Activated CD4-positive, alpha-beta T cell treated with anti-CD3 and anti-CD28 coated beads for 4 hours (primary cell): ENCODE results near the gene CDR2L.
A peak's percentile ranks its signal among the peaks of the same experiment; 100 is the strongest.
"Not testable (repeated sequence)": the region's sequence is repeated elsewhere in the genome, so short reads cannot be mapped to it uniquely, and the experiment has no call there.

ENCODE experiments used
- DNase-seq, 2 donors: peaks; one replicate each; pipeline ENCODE4 v3.0.0-alpha.2; 2020

The CDR2L gene

DNA sequence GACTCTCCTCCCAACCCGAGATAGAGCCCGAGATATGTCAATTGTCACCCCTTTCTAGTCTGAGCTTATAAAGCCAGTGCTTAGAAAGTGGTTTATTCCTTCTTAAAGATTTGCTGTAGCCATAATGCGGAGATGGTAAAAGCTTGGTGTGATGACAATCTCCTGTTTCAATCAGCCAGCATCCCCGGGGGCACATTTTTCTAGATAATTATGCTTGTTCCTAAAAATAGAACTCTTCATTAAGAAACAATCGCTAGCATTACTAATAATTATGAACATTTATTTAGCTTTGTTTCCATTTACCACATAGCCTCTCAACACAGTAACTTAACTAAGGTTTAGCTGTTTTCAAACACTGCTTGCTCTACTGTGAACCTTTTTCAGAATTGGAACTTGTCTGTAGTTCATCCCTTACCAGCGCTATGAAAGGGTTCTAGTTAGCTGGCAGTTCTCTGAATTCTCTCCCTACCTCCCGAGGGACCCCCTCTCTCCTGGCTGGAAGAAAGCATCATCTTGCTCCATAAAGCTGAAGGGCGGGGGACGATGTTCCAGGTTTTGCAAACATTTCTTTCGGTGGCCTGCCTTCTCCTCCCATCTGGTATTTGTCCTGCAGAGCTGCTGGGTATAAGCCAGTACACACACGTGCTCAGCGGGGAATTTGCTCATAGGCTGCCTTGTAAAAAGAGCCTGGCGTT is 24.1 kb downstream of the CDR2L start:
- no peak for DNase-seq

DNA sequence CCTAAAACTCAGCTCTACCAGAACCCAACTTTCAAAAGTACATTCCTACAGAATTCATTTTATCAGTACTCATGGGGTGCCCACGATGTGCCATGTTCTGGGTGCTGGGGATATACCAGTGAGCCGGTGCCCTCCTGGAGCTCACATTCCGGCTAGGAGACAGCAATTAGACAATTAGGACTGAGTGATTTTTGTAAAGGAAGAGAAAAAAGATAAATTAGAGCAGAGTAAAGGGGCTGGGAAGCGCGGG is 24.6 kb downstream of the CDR2L start:
- DNase-seq, result no peak

DNA sequence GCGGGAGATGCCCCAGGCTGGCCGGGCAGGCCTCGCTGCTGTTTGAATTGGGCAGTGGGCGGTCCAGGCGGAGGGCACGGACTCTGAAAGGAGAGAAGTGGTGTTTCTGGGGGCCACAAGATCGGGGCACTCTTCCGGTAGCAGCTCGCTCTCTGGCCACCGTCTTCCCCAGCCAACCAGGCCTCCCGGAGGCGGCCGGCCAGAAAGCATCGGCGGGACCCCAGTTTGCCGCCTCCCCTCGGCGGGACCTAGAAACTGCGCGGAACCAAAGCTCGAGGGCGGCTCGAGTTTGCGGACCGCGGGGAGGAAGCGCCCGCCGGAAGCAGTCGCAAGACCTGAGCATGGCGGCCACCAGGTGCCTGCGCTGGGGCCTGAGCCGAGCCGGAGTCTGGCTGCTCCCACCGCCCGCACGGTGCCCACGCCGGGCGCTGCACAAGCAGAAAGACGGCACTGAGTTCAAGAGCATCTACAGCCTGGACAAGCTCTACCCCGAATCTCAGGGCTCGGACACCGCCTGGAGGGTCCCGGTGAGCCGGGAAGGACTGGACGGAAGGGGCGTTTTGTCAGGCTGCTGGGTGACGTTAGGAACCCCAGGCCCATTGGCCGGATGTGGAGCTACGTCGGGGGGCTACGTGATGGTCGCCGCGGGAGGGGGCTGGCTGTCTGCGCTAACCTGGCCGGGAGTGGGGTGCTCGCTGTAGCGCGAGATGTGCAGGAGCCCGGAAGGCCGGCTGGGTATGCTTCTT is 25.1 kb downstream of the CDR2L start, which contains the start of gene MRPL58:
Gene MRPL58, plus strand, starts transcription at position 325 of the 746 bp plus-strand sequence. Its CDS starts 17 bp downstream, at position 342.
- DNase-seq, result peak; percentile 74 to 75

DNA sequence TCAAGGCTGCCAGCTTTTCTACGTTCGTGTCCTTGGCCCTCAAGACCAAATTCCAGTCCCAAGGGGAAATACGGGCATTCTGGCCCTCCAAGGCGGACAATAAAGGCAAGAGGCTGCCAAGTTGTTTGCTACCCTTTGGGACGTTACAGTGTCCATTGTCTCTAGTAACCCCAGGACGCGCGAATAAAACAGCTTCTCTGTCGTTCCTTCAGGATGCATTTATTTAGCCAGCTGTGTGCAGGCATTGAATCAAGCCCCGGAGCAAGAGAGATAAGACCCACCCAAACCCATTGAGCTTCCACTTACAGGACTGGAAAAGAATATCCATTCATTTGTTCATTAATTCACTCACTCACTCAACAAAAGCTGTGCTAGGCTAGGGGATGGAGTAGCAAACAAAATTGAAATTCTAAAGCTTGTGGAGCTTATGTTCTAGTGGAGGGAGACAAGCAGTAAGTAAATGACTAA is 25.7 kb downstream of the CDR2L start:
- DNase-seq, result no peak

DNA sequence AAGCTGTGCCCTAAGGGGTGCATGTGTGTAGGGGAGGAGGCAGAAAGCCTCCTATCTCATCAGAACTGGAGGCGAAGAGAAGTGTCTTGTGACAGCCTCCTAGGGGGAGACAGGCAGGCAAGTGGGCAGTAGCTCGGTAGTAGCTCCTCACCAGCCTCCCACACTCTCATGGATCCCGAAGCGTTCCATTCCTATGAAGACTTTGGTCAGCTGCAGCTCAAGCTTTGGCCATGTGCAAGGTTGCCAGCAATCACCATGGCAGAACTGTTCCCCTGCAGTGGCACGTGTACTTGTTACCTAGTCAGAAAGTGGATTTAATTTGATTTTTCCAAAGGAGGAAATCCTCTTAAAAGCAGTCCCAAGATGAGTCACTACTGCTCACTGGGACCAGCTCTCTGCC is 31.7 kb downstream of the CDR2L start:
- no peak for DNase-seq

DNA sequence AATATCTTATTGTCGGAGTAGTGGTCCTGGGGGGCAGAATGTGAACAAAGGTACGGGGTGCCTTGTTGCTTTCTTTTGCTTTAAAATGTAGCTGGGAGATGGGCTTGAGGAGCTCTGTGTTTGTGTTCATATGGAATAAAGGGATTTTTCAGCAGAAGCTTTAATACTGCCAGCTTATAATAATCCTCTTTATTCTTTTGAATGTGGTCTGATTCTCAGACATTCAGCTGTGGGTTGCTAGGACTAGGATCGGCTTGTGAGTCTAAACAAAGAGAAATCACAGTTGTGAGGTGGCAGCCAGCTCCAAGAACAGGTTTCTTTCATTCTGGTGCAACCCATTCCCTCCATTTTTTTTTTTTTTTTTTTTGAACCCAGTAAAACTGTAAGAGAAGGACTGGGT is 32.3 kb downstream of the CDR2L start:
- no peak for DNase-seq

DNA sequence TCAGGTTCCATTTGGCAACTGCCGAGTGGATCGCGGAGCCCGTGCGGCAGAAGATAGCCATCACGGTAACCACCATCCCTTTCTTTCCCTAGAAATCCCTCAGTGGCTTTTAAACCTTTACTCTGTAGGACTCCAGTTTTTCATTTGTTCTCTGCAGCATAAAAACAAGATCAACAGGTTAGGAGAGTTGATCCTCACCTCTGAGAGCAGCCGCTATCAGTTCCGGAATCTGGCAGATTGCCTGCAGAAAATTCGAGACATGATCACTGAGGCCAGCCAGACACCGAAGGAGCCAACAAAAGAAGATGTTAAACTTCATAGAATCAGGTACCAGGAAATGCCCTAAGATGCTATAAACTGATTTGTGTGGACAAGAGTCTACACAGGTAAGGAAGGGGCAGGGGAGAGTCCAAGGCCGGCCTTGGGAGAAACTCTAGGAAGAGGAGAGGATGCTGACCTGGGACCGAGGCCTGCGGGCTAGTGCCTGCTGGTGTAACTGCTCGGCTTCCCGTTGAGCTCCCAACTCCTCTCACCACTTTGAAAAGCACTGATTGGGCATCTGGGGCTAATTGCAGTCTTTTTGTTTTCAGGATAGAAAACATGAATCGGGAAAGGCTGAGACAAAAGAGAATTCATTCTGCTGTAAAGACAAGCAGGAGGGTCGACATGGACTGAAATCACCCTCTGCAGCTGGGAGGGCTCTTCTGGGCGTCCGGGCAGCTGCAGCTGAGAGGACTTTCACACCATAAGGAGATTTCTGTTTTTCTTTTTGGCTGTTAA is 33.1 kb downstream of the CDR2L start:
- no peak for DNase-seq

DNA sequence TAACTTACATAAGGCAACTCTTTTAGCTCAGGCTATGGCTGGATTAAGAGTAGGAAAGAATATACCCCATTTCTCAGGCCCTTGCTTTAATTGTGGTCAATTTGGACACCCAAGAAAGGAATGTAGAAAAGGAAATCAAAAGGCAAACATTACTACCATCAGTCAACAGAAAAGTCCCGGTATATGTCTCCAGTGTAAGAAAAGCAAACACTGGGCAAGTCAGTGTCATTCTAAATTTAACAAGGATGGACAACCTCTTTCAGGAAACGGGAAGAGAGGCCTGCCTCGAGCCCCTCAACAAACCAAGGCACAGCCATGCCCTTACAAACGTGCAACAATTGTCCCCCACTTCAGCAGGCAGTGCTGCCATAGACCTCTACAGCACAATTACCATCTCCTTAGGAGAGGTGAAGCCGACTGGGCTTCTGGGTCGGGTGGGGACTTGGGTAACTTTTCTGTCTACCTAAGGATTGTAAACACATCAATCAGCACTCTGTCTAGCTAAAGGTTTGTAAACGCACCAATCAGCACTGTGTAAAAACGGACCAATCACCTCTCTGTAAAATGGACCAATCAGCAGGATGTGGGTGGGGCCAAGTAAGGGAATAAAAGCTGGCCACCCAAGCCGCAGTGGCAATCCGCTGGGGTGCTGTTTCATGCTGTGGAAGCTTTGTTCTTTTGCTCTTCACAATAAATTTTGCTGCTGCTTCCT is 37.4 kb downstream of the CDR2L start:
- DNase-seq, result no peak

DNA sequence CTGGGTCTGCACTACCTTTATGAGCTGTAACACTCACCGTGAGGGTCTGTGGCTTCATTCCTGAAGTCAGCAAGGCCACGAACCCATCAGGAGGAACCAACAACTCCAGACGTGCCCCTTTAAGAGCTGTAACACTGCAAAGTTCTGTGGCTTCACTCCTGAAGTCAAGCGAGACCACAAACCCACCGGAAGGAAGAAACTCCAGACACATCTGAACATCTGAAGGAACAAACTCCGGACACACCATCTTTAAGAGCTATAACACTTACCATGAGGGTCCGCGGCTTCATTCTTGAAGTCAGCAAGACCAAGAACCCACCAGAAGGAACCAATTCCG is 37.9 kb downstream of the CDR2L start:
- DNase-seq, result not testable (repeated sequence)

DNA sequence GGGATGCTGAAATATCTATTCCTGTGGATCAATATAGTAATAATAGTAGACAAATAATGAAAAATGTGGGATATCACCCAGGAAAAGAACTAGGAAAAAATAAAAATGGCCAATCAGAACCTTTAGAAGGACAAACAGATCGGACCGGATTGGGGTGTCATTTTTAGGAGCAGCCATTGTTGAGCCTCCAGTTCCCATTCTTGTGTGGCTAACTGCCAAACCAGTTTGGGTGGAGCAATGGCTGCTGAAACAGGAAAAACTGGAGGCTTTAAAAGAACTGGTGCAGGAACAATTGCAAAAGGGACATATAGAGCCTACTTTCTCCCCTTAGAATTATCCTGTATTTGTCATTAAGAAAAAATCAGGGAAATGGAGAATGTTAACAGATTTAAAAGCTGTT is 39.2 kb downstream of the CDR2L start:
- not testable (repeated sequence) for DNase-seq

DNA sequence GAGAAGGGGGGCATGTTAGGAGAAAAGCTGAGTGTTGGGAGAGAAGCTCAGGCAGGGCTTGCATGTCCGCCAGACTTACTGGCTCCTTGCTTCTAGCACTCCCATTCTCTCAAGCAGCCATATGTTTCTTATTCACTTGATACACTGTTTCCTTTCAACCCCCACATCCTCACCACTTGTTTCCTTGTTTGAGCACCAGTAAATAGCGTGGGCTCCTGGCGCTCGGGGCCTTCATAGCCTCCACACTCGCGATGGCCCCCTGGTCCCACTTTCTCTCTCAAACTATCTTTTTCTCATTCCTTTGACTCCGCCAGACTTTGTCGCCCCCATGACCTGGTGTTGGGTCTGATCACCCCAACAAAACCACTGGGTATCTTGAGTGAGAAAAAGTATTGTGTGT is 42.7 kb downstream of the CDR2L start:
- no peak for DNase-seq

DNA sequence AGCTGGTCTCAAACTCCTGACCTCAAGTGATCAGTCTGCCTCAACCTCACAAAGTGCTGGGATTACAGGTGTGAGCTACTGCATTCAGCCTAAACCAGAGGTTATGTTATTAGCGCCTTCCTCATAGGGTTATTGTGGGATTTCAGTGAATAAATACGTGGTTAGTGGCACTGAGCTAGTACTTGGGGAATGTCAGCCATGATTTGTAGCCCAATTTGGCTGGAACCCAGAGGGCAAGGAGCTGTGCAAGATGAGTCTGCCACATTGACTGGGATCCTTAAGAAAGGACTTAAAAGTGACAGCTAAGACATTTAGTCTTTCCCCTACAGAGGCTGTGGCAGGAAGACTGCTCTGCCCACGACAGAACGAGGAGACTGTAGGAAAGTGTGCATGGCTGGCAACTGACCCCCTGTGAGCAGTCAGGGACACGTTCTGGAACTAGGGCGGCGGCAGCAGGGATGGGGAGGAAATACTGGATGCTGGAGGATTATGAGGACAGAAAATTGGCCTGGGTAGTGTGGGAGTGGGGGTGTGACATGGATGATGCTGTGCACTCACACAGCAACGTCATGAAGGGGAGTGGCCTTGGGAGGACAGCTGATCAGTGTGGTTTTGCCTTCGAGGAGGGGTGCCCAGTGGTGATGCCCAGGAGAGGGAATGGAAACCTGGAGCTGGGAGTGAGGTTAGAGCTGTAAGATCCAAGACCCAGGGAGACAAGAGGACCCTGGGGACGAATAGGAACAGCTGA is 44.7 kb downstream of the CDR2L start:
- DNase-seq, result peak; percentile 59 to 65

DNA sequence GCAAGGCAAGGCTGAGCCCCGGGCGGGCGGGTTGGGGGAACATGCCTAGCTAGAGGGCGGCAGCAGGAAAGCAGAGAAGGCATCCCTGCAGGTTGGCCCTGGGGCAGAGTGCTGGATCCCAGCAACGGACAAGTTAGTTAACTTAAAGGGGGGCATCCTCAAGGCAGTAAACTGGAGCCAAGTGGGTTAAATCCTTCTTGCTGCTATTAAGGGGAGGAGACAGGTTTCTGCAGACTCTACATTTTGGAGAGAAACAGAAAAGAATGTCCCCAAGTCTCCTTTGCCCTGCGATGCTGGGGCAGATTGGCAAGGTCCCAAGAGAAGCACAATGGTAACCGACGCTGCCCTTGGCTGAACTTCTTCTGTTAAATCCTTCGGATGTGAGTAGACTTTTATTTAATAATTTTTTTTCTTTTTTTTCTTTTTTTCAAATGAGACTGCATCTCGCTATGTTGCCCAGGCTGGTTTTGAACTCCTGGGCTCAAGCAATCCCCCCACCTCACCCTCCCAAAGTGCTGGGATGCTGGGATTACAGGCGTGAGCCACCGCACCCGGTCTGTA is 45.4 kb downstream of the CDR2L start:
- DNase-seq, result no peak

DNA sequence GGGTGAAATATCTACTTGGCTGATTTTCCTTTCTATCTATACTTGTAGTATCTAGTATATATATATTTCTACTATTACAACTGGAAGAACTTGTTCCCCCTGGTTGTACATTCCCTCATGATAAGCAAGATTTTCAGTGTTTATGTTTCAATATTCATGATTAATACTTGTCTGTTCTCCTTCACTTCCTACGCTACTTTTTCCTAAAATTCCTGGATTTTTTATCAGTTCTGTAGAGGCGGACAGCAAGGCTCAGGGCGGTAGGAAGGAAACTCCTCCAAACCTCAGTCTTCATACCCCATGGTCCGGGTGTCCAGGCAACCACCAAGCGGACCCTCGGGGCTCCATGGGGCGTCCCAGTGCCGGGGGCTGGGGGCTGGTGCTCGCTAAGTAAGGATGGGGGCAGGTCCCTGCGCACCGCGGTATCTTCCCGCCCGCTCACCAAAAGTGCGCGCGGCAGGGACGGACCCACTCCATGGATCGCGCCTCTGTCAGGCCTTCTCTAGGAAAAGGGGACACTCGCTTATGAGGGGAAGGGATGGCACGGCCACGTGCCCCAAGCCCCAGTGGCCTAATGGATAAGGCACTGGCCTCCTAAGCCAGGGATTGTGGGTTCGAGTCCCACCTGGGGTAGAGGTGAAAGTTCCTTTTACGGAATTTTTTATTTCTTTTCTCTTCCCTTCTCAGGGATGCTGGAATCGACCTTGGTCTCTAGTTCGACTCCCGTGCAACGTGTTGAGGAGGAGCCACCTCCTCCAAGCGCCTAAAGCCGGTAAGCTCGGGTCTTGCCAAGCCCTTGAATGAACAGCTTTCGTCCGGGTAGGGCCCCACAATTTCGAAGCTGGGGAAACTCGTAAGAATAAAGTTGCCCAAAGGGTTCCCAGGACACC is 46.2 kb downstream of the CDR2L start:
- peak; percentile 70 to 87 for DNase-seq

DNA sequence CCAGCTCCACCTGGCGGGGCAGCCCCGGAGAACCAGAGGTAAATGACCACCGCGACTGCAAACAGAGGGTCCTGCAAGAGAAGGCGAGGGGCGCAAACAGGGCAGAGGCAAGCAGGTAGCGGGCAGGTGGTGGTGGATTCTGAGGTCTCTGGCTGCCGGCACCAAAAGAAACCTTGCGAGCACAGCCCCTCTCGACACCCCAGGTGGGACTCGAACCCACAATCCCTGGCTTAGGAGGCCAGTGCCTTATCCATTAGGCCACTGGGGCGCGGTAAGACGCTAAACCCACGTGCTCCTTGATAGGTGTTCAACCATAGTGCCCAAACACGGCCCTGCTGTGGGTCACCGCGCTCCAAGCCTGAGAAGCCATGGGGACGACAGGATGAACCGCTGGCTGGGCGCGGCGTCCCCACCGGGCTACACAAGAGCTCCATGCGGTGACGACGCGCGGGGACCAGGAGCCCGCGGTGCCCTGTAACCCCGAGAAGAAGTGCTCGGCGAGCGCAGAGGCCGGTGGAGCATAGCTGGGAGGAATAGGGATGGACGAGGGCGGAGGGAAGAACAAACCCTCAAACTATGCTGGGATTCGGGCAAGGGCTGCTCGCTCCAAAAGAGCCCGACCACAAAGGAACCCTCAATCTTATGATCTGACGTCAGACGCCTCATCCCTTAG is 46.9 kb downstream of the CDR2L start:
- DNase-seq, result peak; percentile 75 to 79

DNA sequence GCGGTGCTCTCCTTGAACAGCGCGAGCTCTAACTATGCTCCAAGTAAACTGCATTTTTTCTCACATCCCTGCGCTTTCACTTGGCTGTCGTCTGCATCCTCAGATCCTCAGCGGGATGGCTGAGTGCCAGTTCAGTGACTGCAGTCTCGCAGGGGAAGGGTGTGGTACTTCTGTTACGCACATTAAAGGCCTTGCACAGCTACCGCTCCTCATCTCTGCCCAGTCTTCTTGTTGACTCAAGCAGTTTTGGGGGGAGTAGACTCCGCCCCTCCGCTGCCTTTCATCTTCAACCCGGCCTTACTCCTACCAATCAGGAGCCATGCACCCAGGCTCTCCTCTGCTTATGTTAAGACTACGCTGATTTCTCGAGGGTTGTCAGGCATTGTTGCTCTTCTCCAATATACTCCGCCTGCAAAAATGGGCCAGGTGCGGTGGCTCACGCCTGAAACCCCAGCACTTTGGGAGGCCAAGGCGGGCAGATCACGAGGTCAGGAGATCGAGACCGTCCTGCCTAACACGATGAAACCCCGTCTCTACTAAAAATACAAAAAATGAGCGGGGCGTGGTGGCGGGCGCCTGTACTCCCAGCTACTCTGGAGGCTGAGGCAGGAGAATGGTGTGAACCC is 49.3 kb downstream of the CDR2L start:
- peak; percentile 82 to 85 for DNase-seq

DNA sequence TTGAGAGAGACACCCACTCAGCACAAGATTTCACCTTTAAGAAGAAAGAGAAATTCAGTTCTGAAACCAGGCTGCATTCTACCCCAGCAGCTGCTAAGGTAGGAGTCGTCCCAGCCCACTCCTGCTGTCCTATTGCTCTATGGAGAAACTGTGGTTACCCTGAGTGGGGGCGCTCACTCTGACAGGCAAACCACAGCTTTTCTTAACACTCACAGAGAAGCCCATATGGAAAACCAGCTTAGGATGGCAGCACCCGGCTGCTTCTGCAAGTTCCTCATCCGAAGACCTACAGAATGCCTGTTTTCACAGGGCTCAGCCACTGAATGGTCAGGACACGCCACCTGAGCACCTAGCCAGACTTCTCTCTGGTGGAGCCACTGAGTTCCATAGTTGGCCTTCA is 51.8 kb downstream of the CDR2L start:
- DNase-seq, result no peak

DNA sequence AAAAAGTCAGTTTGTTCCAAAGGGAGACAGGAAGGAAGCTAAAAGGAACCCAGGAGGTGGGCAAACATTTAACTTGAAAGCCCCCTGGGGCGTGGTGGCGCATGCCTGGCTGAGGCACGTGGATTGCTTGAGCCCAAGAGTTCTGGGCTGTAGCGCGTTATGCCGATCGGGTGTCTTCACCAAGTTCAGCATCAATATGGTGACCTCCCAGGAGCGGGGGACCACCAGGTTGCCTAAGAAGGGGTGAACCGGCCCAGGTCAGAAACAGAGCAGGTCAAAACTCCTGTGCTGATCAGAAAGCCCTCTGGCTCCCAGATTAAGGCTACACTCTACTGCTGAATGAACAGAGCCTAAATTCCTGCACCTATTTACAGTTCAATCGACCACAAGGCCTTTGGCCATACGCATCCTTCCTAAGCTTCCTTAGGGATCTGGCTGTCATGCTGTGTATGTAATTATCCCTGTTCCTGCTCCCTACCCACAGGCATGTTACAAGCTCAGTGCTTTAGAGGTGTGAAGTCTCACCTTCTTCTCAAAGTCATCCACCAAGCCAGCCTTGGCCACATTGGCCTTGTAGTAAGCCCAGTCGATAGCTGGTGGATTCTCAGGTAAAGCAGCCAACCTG is 54.3 kb downstream of the CDR2L start:
- no peak for DNase-seq

DNA sequence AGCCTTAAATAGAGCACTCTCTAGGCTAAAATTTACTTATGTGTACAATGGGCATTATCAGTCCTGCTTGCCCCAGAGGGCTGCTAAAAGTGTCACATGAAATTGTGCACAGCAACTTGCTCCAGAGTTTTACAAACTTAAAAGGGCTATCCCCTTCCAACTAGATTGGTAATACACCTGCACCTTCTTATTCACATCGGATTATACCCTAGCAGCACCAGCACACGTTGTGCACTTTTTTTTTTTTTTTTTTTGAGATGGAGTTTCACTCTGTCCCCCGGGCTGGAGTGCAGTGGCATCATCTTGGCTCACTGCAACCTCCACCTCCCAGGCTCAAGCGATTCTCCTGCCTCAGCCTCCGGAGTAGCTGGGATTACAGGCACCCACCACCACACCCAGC is 56.4 kb downstream of the CDR2L start:
- DNase-seq, result not testable (repeated sequence)

DNA sequence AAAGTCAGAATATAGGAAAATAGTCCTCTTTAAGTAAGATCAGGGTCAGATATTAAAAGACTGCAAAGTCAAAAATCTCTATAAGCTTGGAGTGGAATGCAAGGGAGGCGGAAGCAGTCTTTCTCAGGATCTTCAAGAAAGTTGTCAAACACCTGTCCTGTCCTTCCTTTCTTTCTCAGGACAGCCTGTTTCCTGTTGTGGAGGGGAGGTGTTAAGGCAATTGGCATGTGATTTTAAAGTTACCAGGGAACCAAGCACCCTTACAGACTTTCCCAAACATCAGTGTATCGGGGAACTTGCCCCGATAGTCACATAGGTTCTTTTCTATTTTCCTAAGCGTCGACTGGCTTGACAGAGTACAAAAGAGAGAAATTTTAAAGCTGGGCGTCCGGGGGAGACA is 57.3 kb downstream of the CDR2L start:
- no peak for DNase-seq
